Adrenal gland (tissue), 5 donors: ENCODE data around the gene PNPLA3.

ENCODE experiments used
- CTCF ChIP-seq, 6 experiments: fragments of 450-650 bp in 4 of 6; fragments of 200-600 bp in 2 of 6; sonication (generic) in 1 of 6; IDR thresholded peaks; 1 replicate in 5 of 6; 2 replicates in 1 of 6; pipeline versions ENCODE4 v1.5.1 to v1.8.0; 2016 to 2021; ENCODE audit warnings: antibody characterized with exemption in 6 of 6, mild to moderate bottlenecking in 2 of 6, moderate library complexity in 1 of 6
- POLR2A ChIP-seq, 2 donors: fragments of 450-650 bp; IDR thresholded peaks; one replicate each; pipeline ENCODE4 v1.6.1; 2017; ENCODE audit warnings: antibody characterized with exemption in 2 of 2, mild to moderate bottlenecking in 2 of 2, moderate library complexity in 1 of 2
- donor health status: DM: no; HTN: no; CAD: no.

- TF ChIP-seq POLR2A (IDR thresholded peaks at IDR 0.05), result no peak
- TF ChIP-seq CTCF (IDR thresholded peaks at IDR 0.05), result no peak
Measured at GRCh38 chr22:43889201-43889859, 34.3 kb upstream of the PNPLA3 start.
